Fibroblast of skin of right quadriceps (primary cell): ENCODE data around the gene BBX.

Experiments
- DNase-seq: peaks from one replicate; pipeline ENCODE4 v3.0.0-alpha.2; 2013

BBX gene

DNA sequence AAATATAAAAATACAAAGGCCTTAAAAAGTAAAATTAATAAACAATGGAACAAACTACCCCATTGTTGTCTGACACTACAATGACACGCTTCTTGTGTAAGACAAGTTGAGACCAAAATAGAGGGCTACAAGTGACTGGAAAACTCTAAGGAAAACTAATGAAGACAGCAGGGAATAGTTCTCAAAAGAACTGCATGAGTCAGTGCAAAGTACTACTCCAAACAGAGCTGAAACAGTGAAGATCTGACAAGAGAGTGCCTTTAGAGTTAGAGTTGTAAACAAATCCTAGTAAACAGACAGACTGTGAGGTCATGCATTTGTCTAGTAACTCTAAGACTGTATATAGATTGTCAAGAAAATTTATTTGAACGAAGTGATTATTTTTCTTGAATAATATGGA lies 233.9 kb downstream of the BBX start:
- DNase-seq: no peak

GRCh38 chr3:107757140-107757539 lies 234.4 kb downstream of the BBX start:
- DNase-seq: no peak

DNA sequence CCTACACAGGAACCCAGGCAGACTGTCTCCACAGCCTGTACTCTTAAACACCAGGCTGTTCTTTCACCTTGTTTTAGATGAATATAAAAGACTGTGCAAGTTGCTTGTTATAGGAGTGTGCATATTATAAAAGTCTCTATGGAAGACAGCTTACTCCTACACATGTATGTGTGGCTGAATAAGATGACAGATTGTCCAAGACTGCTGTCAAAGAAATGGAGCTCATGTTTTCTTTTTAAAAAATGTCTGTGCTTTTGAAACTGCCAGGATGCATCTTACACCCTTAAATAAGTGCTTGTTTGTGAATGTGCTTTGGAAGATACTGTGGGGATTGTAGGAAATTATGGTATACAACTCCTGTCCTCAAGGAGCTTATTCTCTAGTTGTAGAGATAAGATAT lies 237.4 kb downstream of the BBX start:
- no peak for DNase-seq

DNA sequence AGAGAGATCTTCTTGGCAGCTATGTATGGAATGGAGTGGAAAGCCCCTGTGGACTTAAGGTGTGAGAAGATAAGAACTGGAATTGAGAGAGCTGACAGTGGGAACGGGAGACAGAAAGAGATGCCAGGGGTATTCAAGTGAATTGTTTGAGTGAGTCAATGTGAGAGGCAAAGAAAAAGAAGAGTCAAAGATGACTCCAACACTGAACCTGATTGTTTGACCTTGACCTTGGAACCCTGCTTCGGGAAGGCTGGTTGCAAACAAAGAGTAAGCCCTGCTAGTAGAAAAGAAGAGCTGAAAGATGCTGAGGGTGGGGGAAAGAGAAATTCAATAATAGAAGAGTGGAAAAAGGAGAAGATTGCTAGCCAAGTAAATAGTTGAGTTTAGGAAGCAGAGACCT lies 238.6 kb downstream of the BBX start:
- DNase-seq: no peak

- DNase-seq: no peak
Observed at GRCh38 chr3:107765524-107765923, 242.8 kb downstream of the BBX start.

DNA sequence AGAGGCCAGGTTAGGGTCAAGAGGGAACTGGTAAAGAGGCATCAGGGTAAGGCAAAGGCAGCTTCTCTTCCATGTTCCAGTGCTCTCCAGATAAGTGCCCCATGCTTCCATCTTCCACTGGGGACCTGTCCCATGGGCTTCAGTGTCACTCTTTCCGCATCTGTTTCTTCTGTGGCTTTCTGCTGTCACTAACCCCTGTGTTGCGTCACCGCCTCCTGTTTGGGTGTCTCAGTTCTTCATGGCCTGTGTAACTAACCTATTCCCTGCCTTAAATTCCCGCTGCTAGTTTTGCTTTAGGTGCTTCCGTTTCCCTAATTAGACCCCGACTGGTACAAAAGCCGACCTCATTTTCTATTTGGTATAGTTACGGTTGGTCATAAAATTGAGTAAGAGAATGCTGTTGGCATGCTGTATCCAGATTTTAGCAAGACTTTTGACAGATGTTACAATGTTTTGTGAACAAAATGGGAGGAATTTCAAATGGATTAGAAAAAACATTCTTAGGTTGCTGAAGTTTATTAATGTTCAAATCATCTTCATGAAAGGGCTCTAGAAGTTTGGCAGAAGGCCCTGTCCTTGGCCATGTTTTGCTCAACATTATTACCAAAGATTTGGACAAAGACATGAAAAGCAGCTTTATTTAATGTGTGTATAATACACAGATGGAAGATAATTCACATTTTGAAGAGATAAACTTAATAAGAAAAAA lies 245.3 kb downstream of the BBX start:
- DNase-seq: peak; percentile 7

- no peak for DNase-seq
Observed at GRCh38 chr3:107769882-107770281, 247.1 kb downstream of the BBX start.

GRCh38 chr3:107772016-107772415 lies 249.3 kb downstream of the BBX start:
- DNase-seq: no peak

DNA sequence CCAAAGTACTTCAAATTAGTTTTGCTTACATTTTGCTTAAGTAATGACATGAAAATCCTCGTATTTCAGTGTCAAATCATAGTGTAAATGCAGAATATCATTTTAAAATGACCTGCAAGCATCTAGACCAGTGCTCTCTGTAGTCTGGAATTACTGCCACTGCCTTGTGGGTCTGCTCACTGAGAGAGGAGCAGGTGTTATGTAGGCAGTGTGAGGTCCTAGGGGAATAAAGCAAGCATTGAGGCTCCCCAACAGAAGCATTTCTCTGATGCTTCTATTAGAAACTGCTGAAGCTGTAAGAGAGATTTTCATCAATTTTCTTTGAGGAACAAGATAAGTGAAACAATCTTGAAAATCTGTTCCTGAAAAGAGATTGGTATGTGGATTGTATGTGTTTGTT lies 253.2 kb downstream of the BBX start:
- DNase-seq: no peak

DNA sequence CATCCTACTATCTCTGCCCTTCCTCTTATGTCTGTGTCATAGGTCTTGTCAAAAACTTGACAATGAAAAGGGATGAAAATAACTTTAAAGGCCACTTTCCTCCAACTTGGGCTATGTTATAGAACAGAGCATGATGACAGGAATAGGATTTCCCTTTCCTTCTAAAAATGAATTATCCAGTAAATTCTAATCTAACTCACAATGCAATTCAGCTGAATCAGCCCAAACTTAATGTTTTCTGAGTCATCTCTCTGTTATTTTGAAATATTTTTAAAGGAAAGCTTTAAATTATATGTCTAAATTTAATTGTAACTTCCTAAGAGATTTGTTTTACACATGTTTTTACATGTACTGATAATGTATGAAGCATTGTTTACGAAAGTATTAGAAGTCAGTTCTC lies 258.5 kb downstream of the BBX start:
- DNase-seq: peak; percentile 4

DNA sequence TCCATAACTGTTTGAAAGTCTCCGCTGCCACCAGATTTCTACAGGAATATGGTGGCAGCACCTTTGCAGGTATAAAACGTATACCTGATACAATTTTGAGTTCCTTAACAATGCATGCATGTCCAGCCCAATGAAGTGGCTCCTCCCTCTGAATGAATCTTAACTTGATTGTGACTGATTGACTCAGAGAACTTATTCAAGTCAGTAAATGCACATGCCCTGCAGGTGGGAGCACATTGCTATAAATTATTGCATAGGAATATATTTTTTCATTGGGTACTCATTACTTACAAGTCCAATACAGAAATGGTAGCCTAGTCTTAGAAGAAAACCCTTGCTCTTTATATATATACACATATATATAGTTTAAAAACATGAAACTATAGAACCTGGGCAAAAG lies 259.3 kb downstream of the BBX start:
- DNase-seq: no peak

- DNase-seq: no peak
Observed at GRCh38 chr3:107790612-107791011, 267.9 kb downstream of the BBX start.

DNA sequence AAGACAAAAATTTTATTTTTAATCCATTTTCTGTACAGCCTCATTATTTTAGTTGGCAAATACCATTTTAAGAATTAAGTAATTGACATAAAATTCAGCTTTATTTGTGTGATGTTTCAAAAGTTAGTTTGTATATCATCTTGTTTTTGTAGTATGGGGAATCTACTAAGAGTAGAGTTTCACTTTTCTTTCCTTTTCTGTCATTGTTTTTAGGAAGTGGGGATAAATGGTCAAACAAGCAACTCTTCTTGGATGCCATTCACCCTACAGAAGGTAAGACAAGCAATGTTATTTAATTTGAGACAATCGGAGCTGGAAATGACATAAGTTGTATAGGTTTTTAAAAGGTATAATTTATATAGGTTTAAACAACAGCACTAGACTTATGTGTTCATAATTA lies 268.3 kb downstream of the BBX start:
- DNase-seq: no peak

GRCh38 chr3:107791450-107791849 lies 268.7 kb downstream of the BBX start:
- DNase-seq: no peak

DNA sequence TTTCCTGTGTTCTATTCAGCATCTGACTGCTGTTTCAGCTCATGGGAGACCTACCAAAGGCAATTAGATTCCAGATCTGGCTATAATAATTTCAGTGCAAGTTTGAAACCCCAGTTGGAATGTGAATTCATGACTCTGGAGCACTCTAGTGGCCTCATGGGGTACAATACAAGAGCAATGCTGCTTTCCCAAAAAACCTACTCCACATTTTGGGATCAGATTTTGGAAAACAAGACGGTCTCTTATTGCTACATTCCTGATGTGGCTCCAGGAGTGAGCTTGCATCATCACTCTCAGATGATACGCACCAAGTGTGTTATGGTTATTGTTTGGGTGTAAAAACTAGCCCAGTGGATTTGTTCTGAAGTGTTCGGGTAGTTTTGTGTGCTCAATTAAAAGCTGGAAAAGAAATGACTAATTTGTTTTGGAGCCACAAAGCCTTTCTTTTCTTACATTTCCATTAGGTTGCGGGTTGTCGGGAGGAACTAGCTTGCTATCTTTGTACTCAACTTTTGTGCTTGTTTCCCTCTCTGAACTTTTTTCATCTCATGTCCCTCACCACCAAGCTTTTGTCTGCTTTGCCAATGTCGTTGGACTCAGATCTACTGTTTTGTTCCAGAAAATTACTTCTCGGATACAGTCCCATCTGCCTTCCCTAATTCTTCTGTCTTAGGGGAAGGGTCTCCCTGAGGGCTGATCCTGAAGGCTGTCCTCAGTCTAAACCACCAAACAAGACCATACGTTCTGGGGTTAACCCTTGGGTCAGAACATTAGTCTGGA lies 272.1 kb downstream of the BBX start:
- DNase-seq: no peak

DNA sequence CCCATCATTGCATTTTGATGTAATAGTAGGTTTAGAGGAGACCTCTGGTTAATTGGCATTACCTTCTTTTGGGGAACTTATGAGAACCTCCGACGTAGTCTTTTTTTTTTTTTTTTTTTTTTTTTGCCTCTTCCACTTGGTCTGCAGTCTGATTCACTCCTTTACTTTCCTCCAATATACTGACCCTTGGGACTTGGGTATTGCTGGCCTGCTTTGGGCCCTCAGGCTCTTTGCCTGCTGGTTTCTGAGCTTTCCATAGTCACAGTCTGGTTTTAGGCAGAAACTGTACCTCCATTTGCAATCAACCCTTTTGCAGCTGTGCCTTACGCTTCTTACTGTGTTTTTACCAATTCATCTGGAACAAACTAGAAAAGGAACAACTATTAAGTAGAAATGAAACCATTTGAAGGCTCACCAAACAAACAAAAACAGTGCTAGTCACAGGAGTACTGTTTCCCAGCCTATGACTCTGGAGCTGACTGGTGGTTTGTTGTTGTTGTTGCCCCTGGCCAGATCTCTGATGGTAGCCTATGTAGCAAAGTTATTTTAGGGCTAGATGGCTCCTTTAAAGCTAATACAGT lies 272.8 kb downstream of the BBX start:
- DNase-seq: no peak

GRCh38 chr3:107796791-107797190 lies 274.0 kb downstream of the BBX start:
- DNase-seq: peak; percentile 57

GRCh38 chr3:107797586-107797985 lies 274.8 kb downstream of the BBX start:
- DNase-seq: no peak

- peak; percentile 60 for DNase-seq
Observed at GRCh38 chr3:107798381-107798780, 275.6 kb downstream of the BBX start.

GRCh38 chr3:107800710-107801109 lies 277.9 kb downstream of the BBX start:
- DNase-seq: no peak

DNA sequence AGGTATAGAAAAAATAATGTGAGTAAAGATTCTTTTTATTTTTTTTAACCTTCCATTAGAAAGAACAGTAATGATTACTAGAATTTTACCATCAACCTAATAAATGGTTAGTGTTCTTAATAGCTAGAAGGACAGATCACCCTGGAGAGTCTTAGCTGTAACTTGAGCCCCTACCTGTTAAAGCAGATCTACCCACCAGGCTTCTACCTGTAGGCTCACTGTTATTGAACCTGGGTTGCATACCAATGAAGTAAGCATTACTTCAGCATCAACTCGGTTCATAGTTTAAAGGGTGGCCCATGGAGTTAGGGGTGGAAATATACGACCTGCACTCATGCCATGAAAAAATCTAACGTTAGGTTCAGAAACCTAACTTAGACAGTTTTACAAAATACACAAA lies 280.4 kb downstream of the BBX start:
- no peak for DNase-seq

- DNase-seq: no peak
Observed at GRCh38 chr3:107806021-107806420, 283.3 kb downstream of the BBX start.

- no peak for DNase-seq
Observed at GRCh38 chr3:107806536-107806935, 283.8 kb downstream of the BBX start.
